ENCODE results near the gene TMEM231.

The TMEM231 gene

GRCh38 chr16:75535211-75535843, 20.7 kb downstream of the TMEM231 start:
- TF ChIP-seq TCF12 (IDR thresholded peaks at IDR 0.05; ENCODE audit: low read depth) (no peak), USF1 (IDR thresholded peaks at IDR 0.05) (no peak), CEBPB (IDR thresholded peaks at IDR 0.05) (no peak), EP300 (IDR thresholded peaks at IDR 0.05; ENCODE audit: borderline replicate concordance) (no peak), RAD21 (IDR thresholded peaks at IDR 0.05; ENCODE audit: low read depth) (no peak), YY1 (IDR thresholded peaks at IDR 0.05; ENCODE audit: low read depth) (no peak), MAX (IDR thresholded peaks at IDR 0.05) (no peak), FOXM1 (IDR thresholded peaks at IDR 0.05; ENCODE audit: borderline replicate concordance, low read depth) (no peak), CREB1 (IDR thresholded peaks at IDR 0.05; ENCODE audit: low read depth) (no peak), TAF1 (IDR thresholded peaks at IDR 0.05; ENCODE audit: low read depth) (no peak), EGR1 (IDR thresholded peaks at IDR 0.05) (no peak), NFIC (IDR thresholded peaks at IDR 0.05) (no peak), ZBTB7A (IDR thresholded peaks at IDR 0.05; ENCODE audit: low read depth) (no peak), REST (IDR thresholded peaks at IDR 0.05; ENCODE audit: low read depth) (no peak), TEAD4 (IDR thresholded peaks at IDR 0.05) (no peak)

- TF ChIP-seq CREB1 (IDR thresholded peaks at IDR 0.05; ENCODE audit: low read depth) (no peak), EGR1 (IDR thresholded peaks at IDR 0.05) (no peak)
Measured at GRCh38 chr16:75534560-75535205, 21.4 kb downstream of the TMEM231 start.

- TF ChIP-seq USF1 (IDR thresholded peaks at IDR 0.05): no peak
- TF ChIP-seq REST (IDR thresholded peaks at IDR 0.05; ENCODE audit: low read depth): no peak
- no peak for TF ChIP-seq EP300 (IDR thresholded peaks at IDR 0.05; ENCODE audit: borderline replicate concordance)
- no peak for TF ChIP-seq CREB1 (IDR thresholded peaks at IDR 0.05; ENCODE audit: low read depth)
- no peak for TF ChIP-seq CEBPB (IDR thresholded peaks at IDR 0.05)
- no peak for TF ChIP-seq TAF1 (IDR thresholded peaks at IDR 0.05; ENCODE audit: low read depth)
- no peak for TF ChIP-seq MAX (IDR thresholded peaks at IDR 0.05)
Measured at GRCh38 chr16:75532791-75533190, 23.3 kb downstream of the TMEM231 start.

- TF ChIP-seq MAX (IDR thresholded peaks at IDR 0.05) (no peak), RAD21 (IDR thresholded peaks at IDR 0.05; ENCODE audit: low read depth) (no peak), FOXM1 (IDR thresholded peaks at IDR 0.05; ENCODE audit: borderline replicate concordance, low read depth) (no peak), ZBTB7A (IDR thresholded peaks at IDR 0.05; ENCODE audit: low read depth) (no peak), EGR1 (IDR thresholded peaks at IDR 0.05) (no peak), TAF1 (IDR thresholded peaks at IDR 0.05; ENCODE audit: low read depth) (no peak), CREB1 (IDR thresholded peaks at IDR 0.05; ENCODE audit: low read depth) (no peak), TEAD4 (IDR thresholded peaks at IDR 0.05) (no peak), EP300 (IDR thresholded peaks at IDR 0.05; ENCODE audit: borderline replicate concordance) (no peak), TCF12 (IDR thresholded peaks at IDR 0.05; ENCODE audit: low read depth) (no peak), REST (IDR thresholded peaks at IDR 0.05; ENCODE audit: low read depth) (no peak), NFIC (IDR thresholded peaks at IDR 0.05) (no peak)
Measured at GRCh38 chr16:75532142-75532765, 23.8 kb downstream of the TMEM231 start.
